ENCODE measurements around the gene MYO1D. TPM values are rescaled to one million over a fixed set of nuclear protein-coding genes. Genes with fewer than 3 reads are reported as not detected.

Gene MYO1D
- total RNA-seq, 1 donor from 2014 or later, result 24.9 TPM

DNA sequence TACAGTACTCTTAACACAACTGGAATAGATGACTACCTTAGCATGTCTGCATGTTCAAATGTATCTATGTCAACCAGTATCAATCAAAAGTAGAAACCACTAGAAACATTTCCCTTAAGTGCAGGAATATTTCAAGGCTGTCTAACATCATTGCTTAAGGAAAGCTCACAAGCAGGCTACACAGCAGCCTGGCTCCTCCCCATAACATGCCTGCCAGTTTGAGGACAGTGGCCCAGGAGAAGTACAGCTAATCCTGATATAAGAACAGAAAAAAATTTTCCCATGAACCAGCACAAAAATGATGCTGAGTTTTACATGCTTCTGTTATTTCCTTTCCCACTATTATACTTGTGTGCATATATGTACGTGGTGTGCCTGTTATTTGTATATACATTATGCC is 175.1 kb downstream of the MYO1D start:
- Mint-ChIP-seq H3K4me3 (no peak overlapping the region), H3K4me1 (ENCODE audit: unreplicated experiment) (no peaks in the 10 kb centered on the region), H3K9me3 (no peaks in the 10 kb centered on the region), H3K27ac (no peak overlapping the region), H3K27me3 (no peaks in the 10 kb centered on the region), H3K36me3 (no peaks in the 10 kb centered on the region)
- DNase-seq (ENCODE audit: extremely low spot score, unreplicated experiment), result no peak
- TF ChIP-seq, protein P1, sequence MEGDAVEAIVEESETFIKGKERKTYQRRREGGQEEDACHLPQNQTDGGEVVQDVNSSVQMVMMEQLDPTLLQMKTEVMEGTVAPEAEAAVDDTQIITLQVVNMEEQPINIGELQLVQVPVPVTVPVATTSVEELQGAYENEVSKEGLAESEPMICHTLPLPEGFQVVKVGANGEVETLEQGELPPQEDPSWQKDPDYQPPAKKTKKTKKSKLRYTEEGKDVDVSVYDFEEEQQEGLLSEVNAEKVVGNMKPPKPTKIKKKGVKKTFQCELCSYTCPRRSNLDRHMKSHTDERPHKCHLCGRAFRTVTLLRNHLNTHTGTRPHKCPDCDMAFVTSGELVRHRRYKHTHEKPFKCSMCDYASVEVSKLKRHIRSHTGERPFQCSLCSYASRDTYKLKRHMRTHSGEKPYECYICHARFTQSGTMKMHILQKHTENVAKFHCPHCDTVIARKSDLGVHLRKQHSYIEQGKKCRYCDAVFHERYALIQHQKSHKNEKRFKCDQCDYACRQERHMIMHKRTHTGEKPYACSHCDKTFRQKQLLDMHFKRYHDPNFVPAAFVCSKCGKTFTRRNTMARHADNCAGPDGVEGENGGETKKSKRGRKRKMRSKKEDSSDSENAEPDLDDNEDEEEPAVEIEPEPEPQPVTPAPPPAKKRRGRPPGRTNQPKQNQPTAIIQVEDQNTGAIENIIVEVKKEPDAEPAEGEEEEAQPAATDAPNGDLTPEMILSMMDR (conservative IDR thresholded peaks at IDR 0.05), result no peak

DNA sequence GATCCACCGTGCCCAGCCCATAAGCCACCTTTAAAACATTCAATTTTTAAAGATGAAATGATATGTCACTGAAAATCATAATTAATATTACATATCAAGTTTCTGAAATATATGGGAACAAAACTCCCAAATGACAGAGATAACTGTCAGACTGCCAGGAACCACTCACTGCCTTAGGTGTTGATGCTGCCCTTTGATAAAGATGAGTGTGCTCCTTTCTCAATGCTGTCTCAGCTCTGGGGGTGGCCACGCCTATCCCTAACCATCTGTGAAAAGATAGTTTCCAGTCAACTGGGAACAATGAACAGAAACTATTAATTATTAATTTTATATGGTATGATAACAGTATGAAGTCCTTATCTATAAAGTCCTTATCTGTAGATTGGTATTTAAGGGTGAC is 177.7 kb downstream of the MYO1D start:
- no peaks in the 10 kb centered on the region for H3K27me3 Mint-ChIP-seq
- TF ChIP-seq, protein P1 (conservative IDR thresholded peaks at IDR 0.05), result no peak
- no peak overlapping the region for H3K4me3 Mint-ChIP-seq
- no peaks in the 10 kb centered on the region for H3K36me3 Mint-ChIP-seq
- no peak for DNase-seq (ENCODE audit: extremely low spot score, unreplicated experiment)
- H3K4me1 Mint-ChIP-seq (ENCODE audit: unreplicated experiment), result no peaks in the 10 kb centered on the region
- H3K27ac Mint-ChIP-seq, result no peak overlapping the region
- H3K9me3 Mint-ChIP-seq, result peaks cover 4% of the 10 kb centered on the region

DNA sequence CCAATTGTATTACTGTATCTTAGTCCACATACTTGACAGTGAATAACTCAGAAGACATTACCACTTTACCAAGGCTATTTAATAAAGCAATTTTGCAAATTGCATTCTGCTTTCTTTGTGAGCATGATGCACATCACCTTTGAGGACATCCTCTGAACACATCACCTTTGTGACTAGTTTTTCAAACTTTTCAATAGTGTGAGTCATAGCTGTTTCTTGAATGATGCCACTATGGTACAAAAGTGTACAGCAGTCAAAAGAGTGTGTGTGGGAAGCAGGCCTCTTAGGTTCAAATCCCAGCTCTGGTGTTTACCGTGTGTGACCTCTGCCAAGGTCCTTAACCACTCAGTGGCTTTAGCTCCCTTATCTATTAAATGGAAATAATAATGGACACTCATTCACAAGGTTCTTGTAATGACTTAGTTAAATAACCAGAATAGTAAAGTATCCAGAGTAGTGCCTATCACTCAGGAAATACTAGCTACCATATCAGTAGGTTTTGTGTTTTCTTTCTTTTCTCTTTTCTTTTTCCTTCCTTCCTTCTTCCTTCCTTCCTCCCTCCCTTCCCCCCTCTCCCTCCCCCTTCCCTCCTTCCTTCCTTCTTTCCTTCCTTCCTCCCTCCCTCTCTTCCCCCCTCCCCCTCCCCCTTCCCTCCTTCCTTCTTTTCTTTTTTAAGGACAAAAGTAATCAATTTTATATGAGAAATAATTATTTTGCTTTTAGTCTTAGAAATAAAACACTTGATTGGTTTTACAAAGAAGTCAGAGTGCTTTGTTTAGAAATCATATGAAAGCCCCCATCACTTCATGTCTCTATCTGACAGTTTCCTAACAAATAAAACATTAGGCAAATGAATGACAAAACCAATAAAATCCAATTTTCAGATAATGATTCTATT is 178.9 kb downstream of the MYO1D start:
- TF ChIP-seq, protein P1 (conservative IDR thresholded peaks at IDR 0.05), result no peak
- Mint-ChIP-seq H3K9me3 (peaks cover 4% of the 10 kb centered on the region), H3K4me1 (ENCODE audit: unreplicated experiment) (no peaks in the 10 kb centered on the region), H3K36me3 (no peaks in the 10 kb centered on the region), H3K27ac (no peak overlapping the region), H3K27me3 (no peaks in the 10 kb centered on the region), H3K4me3 (no peak overlapping the region)
- DNase-seq (ENCODE audit: extremely low spot score, unreplicated experiment), result no peak

DNA sequence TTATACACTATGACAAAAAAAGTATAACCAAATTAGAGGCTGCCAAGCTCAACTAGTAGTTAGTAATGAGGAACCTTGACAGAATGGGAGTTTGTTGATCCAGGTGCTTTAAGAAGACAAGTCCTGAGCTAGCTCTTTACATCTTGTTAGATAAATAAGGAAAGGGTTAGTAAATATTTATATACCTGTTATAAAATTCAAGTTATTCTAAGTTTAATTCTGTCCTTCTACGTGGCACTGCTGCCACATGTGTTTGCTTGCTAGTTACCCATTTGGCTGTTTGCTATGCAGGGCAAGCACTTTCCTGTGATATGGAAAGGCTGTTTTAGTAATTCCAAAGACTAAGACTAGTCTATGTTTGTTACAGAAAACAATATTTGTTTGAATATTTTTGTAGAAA is 180.5 kb downstream of the MYO1D start:
- no peaks in the 10 kb centered on the region for H3K27me3 Mint-ChIP-seq
- no peaks in the 10 kb centered on the region for H3K36me3 Mint-ChIP-seq
- H3K4me1 Mint-ChIP-seq (ENCODE audit: unreplicated experiment), result no peaks in the 10 kb centered on the region
- no peak overlapping the region for H3K4me3 Mint-ChIP-seq
- H3K9me3 Mint-ChIP-seq, result peaks cover 4% of the 10 kb centered on the region
- TF ChIP-seq, protein P1 (conservative IDR thresholded peaks at IDR 0.05), result no peak
- no peak for DNase-seq (ENCODE audit: extremely low spot score, unreplicated experiment)
- no peak overlapping the region for H3K27ac Mint-ChIP-seq

DNA sequence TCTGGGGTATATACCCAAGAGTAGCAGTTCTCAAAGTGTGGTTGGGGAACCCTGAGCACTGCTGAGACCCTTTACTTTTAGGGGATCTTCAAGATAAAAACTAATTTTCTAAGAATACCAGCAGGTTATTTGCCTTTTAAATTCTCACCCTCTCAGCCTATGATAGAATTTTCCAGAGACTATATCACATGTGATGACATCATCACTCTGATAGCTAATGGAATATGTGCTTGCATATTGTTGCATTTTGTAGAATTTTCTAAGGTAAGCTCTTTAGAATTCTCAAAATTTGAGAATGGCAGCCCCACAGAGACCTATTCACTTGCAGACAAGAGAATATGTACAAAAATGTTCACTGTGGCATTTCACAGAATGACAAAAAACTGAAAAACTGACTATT is 181.1 kb downstream of the MYO1D start:
- no peak overlapping the region for H3K4me3 Mint-ChIP-seq
- TF ChIP-seq, protein P1 (conservative IDR thresholded peaks at IDR 0.05), result no peak
- DNase-seq (ENCODE audit: extremely low spot score, unreplicated experiment), result no peak
- no peak overlapping the region for H3K27ac Mint-ChIP-seq
- no peaks in the 10 kb centered on the region for H3K27me3 Mint-ChIP-seq
- H3K36me3 Mint-ChIP-seq, result no peaks in the 10 kb centered on the region
- H3K4me1 Mint-ChIP-seq (ENCODE audit: unreplicated experiment), result no peaks in the 10 kb centered on the region
- H3K9me3 Mint-ChIP-seq, result peaks cover 4% of the 10 kb centered on the region
